Mesodermal cell (in vitro differentiated cells): Measurements from ENCODE around the gene ST14.

Experiments used
- H3K27ac ChIP-seq: 2 replicates; pipeline ENCODE4 v1.7.0; 2013; ENCODE audit warnings: mild to moderate bottlenecking, low read depth, low read length, moderate library complexity; ENCODE audit not compliant: severe bottlenecking
- H3K36me3 ChIP-seq: 2 replicates; pipeline ENCODE4 v1.7.1; 2013; ENCODE audit warnings: mild to moderate bottlenecking, low read length, moderate library complexity; ENCODE audit not compliant: control insufficient read depth, insufficient read depth
- H3K4me1 ChIP-seq: one replicate; pipeline ENCODE4 v1.7.1; 2013; ENCODE audit warnings: mild to moderate bottlenecking, low read length; ENCODE audit not compliant: insufficient read depth, control insufficient read depth, poor library complexity, severe bottlenecking
- H3K4me3 ChIP-seq: 2 replicates; pipeline ENCODE4 v1.7.0; 2013; ENCODE audit warnings: low read length, control low read depth, mild to moderate bottlenecking; ENCODE audit not compliant: insufficient read depth, poor library complexity, severe bottlenecking; ENCODE audit errors: extremely low read depth
- H3K9me3 ChIP-seq: 2 replicates; pipeline ENCODE4 v1.7.1; 2013; ENCODE audit warnings: mild to moderate bottlenecking, low read length, moderate library complexity; ENCODE audit not compliant: control insufficient read depth
- WGBS, 2 experiments: methylation state at CpG; one replicate each; pipeline ENCODE4 v1.1.5; 2013; ENCODE audit warnings: missing lambda C conversion rate in 2 of 2; ENCODE audit not compliant: insufficient coverage in 2 of 2; 5-methylcytosine and 5-hydroxymethylcytosine counted together

ST14 gene

GRCh38 chr11:130137999-130138398, 21.6 kb upstream of the ST14 start:
- Histone ChIP-seq H3K9me3 (no peaks in the 10 kb centered on the region), H3K36me3 (peaks cover 99% of the 10 kb centered on the region), H3K27ac (no peak overlapping the region), H3K4me1 (no peaks in the 10 kb centered on the region), H3K4me3 (no peak overlapping the region)
- 91 to 96% methylated on average over 4 to 6 of the region's 9 CpGs for WGBS, 2 experiments

DNA sequence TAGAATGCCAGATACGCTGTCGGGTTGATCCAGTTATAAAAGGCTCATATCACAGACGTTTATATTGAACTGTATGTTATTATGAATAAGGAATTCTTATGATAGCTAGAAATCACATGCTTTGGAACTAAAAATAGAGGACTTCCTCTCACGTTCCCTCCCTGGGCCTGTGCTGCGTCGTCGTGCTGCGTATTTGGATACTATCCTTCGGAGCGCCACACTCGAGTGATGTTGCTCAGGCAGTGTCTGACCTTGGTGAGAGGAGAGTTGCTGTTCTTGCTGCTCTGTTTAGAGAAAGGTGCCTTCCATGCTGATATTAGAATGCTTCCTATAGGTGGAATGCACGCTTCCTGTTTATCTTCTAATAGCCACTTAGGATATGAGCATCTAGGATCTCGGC, 20.2 kb upstream of the ST14 start:
- H3K4me3 ChIP-seq, result no peak overlapping the region
- no peak overlapping the region for H3K27ac ChIP-seq
- 99 to 100% methylated on average over 8 to 12 of the region's 13 CpGs for WGBS, 2 experiments
- H3K4me1 ChIP-seq, result no peaks in the 10 kb centered on the region
- no peaks in the 10 kb centered on the region for H3K9me3 ChIP-seq
- H3K36me3 ChIP-seq, result peaks cover 98% of the 10 kb centered on the region

DNA sequence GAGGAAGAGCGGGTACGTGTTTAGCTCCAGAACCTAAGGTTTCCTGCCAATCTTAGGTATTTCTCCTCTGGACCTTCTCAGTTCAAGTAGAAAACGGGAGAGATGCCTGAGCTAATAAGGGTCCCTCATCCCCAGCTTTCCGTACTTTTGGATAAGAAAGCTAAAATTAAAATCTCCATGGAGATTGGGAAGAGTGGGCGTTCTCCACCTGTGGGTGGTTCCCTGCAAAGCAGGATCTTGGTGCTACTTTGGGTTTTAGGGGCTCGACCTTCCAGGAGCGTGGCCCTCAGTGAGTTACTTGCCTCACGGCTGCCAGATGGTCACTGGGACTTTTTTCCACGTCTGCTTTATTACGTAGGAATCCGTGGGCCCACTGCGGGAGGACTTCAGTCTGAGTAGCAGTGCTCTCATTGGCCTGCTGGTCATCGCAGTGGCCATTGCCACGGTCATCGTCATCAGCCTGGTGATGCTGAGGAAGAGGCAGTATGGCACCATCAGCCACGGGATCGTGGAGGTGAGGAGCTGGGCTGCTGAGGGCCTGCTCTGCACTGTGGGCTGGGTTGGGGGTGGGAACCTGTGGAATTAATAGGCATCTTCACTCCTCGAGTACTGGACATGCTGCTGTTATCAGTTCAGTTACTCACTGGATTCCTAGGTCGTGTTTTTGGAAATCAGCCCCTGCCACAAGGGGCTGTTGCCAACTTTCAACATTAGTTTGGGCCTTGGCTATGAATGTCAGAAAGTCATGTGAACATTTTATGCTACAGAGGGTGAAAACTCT, 17.8 kb upstream of the ST14 start:
- Histone ChIP-seq H3K9me3 (no peaks in the 10 kb centered on the region), H3K4me1 (no peaks in the 10 kb centered on the region), H3K4me3 (no peak overlapping the region), H3K27ac (no peak overlapping the region), H3K36me3 (peaks cover 96% of the 10 kb centered on the region)
- WGBS, 2 experiments, result 97 to 98% methylated on average over 17 to 18 of the region's 19 CpGs

- 86 to 92% methylated on average over 7 to 8 of the region's 10 CpGs for WGBS, 2 experiments
- no peaks in the 10 kb centered on the region for H3K4me1 ChIP-seq
- H3K36me3 ChIP-seq, result peaks cover 83% of the 10 kb centered on the region
- H3K4me3 ChIP-seq, result no peak overlapping the region
- H3K27ac ChIP-seq, result no peak overlapping the region
- no peaks in the 10 kb centered on the region for H3K9me3 ChIP-seq
These were observed 15.4 kb upstream of the ST14 start for GRCh38 chr11:130144141-130144540.

DNA sequence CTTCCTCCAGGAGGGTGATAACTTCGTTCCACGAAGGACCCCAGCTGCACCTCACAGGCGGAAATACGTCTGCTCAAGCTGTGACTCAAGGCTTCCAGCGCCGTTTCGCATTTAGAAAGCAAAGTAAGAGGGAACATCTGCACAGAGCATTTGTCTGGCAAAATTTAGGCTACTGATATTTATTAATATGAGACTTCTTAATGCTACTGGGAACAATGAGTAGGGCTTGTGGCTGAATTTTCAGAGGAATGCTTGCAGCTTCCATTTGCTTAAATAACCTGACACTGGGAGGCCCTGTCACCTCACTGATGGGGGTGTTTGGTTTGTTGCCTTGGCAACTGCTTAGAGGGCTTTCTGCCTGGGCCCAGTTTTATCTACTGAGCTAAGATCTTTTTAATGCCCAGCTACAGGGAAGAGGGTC, 14.7 kb upstream of the ST14 start:
- Histone ChIP-seq H3K27ac (peak overlapping the region; percentile 32), H3K36me3 (peaks cover 76% of the 10 kb centered on the region), H3K4me3 (no peak overlapping the region), H3K4me1 (no peaks in the 10 kb centered on the region), H3K9me3 (no peaks in the 10 kb centered on the region)
- WGBS, 2 experiments, result 90 to 92% methylated on average over 6 to 7 of the region's 7 CpGs

DNA sequence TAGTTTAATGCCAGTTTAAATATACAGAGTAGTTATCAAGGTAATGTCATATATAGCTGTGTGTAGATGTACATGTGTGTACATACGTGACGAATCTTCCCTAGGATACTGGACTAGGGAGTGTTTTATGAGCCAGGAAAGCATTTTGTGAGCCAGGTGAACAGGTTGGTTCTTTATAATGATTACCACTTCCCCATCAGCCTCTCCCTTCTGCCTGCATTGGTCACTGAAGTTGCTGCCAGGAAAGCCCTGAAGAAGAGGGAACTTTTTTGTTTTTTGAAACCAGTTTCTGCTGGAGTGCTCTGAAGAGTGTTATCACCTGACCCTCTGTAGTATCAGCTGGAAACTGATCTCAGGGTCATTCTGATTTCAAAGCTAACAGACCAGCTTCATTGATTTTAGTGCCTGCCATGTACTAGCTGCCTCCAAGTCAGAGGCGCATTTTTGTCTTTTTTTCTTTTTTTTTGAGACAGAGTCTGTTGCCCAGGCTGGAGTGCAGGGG, 14.2 kb upstream of the ST14 start:
- Histone ChIP-seq H3K4me3 (no peak overlapping the region), H3K36me3 (peaks cover 71% of the 10 kb centered on the region), H3K9me3 (no peaks in the 10 kb centered on the region), H3K4me1 (no peaks in the 10 kb centered on the region), H3K27ac (peak overlapping the region; percentile 37)
- WGBS, 2 experiments, result 100% methylated on average over 1 of the region's 3 CpGs

GRCh38 chr11:130145975-130146776, 13.4 kb upstream of the ST14 start:
- Histone ChIP-seq H3K9me3 (no peaks in the 10 kb centered on the region), H3K27ac (no peak overlapping the region), H3K4me3 (no peak overlapping the region), H3K36me3 (peaks cover 64% of the 10 kb centered on the region), H3K4me1 (no peaks in the 10 kb centered on the region)
- WGBS, 2 experiments, result 70 to 75% methylated on average over 12 of the region's 15 CpGs

GRCh38 chr11:130146796-130147195, 12.8 kb upstream of the ST14 start:
- no peaks in the 10 kb centered on the region for H3K4me1 ChIP-seq
- no peaks in the 10 kb centered on the region for H3K9me3 ChIP-seq
- peaks cover 58% of the 10 kb centered on the region for H3K36me3 ChIP-seq
- no peak overlapping the region for H3K4me3 ChIP-seq
- WGBS, 2 experiments, result 93 to 94% methylated on average over 4 to 5 of the region's 5 CpGs
- H3K27ac ChIP-seq, result no peak overlapping the region

DNA sequence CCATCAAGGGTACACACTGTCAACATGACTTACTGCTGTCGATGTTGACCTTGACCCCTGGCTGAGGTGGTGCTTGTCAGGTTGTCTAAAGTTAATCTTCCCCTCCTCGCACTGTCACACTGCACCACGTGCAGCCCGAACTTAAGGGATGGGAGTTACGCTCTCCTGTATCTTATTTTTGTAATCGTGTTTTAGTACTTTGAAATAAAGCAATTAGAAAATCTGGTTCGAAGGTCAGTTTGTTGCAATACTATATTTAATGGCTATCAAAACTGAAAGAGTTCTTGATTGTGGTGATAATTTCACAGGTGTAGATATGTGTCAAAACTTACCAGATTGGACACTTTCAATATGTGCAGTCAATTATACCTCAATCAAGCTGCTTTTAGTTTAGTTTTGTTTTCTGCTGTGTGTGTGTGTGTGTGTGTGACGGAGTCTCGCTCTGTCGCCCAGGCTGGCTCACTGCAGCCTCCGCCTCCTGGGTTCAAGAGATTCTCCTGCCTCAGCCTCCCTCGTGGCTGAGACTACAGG, 10.7 kb upstream of the ST14 start:
- H3K9me3 ChIP-seq, result no peaks in the 10 kb centered on the region
- H3K36me3 ChIP-seq, result peaks cover 37% of the 10 kb centered on the region
- WGBS, 2 experiments, result 98 to 100% methylated on average over 1 to 6 of the region's 12 CpGs
- H3K4me1 ChIP-seq, result no peaks in the 10 kb centered on the region
- H3K4me3 ChIP-seq, result no peak overlapping the region
- no peak overlapping the region for H3K27ac ChIP-seq

GRCh38 chr11:130150790-130151189, 8.8 kb upstream of the ST14 start:
- H3K4me3 ChIP-seq, result no peak overlapping the region
- WGBS, 2 experiments, result 95% methylated on average over 4 to 6 of the region's 7 CpGs
- H3K4me1 ChIP-seq, result no peaks in the 10 kb centered on the region
- no peaks in the 10 kb centered on the region for H3K9me3 ChIP-seq
- H3K27ac ChIP-seq, result no peak overlapping the region
- H3K36me3 ChIP-seq, result peaks cover 19% of the 10 kb centered on the region
